SU-DHL-6 (cell line): Measurements from ENCODE around the gene ELANE.

Experiments
- H2AFZ ChIP-seq: fragments of 200-600 bp; sonication (generic); 2 replicates; pipeline ENCODE4 v1.6.1; 2014; ENCODE audit warnings: low read depth, mild to moderate bottlenecking, moderate library complexity, mixed read lengths, antibody characterized with exemption, low read length; ENCODE audit not compliant: severe bottlenecking
- H3F3A ChIP-seq: fragments of 200-600 bp; shearing (Covaris generic); 2 replicates; pipeline ENCODE4 v1.6.0; 2016; ENCODE audit warnings: antibody characterized with exemption, mild to moderate bottlenecking; ENCODE audit not compliant: insufficient read depth
- H3K27ac ChIP-seq: fragments of 200-600 bp; sonication (generic); 2 replicates; pipeline ENCODE4 v1.5.1; 2016; ENCODE audit warnings: low read depth, mild to moderate bottlenecking, low read length, moderate library complexity, mixed read lengths
- H3K27me3 ChIP-seq: fragments of 200-600 bp; sonication (generic), shearing (Covaris generic); 2 replicates; pipeline ENCODE4 v1.6.0; 2014; ENCODE audit warnings: mild to moderate bottlenecking, low read length
- H3K36me3 ChIP-seq: fragments of 200-600 bp; sonication (generic); 2 replicates; pipeline ENCODE4 v1.6.1; 2014; ENCODE audit warnings: mild to moderate bottlenecking, low read length, mixed read lengths
- H3K4me2 ChIP-seq: fragments of 300-600, 200-600 bp; shearing (Covaris generic), sonication (generic); 2 replicates; pipeline ENCODE4 v1.6.0; 2014; ENCODE audit warnings: low read length, low read depth, mild to moderate bottlenecking; ENCODE audit not compliant: poor library complexity, severe bottlenecking
- H3K4me3 ChIP-seq: fragments of 200-600 bp; sonication (generic); 2 replicates; pipeline ENCODE4 v1.5.1; 2014; ENCODE audit warnings: antibody characterized with exemption, low read length, mild to moderate bottlenecking, mixed read lengths; ENCODE audit not compliant: insufficient read depth, poor library complexity, severe bottlenecking
- H3K79me2 ChIP-seq: fragments of 200-600 bp; sonication (generic); 2 replicates; pipeline ENCODE4 v1.6.1; 2014; ENCODE audit warnings: mild to moderate bottlenecking, low read length, moderate library complexity; ENCODE audit not compliant: insufficient read depth
- H3K9ac ChIP-seq: fragments of 200-600 bp; sonication (generic); 2 replicates; pipeline ENCODE4 v1.7.0; 2014; ENCODE audit warnings: mild to moderate bottlenecking, low read length
- H3K9me2 ChIP-seq: fragments of 200-600 bp; sonication (generic); replicated peaks from 2 replicates; pipeline ENCODE4 v1.6.1; 2014; ENCODE audit warnings: low read length; ENCODE audit not compliant: insufficient read depth
- H3K9me3 ChIP-seq: fragments of 200-600 bp; sonication (generic); 2 replicates; pipeline ENCODE4 v1.6.1; 2014; ENCODE audit warnings: low read length, mixed read lengths; ENCODE audit not compliant: insufficient read depth
- H4K20me1 ChIP-seq: fragments of 200-600 bp; sonication (generic); 2 replicates; pipeline ENCODE4 v1.6.1; 2014; ENCODE audit warnings: low read depth, mild to moderate bottlenecking, antibody characterized with exemption, low read length, moderate library complexity, mixed read lengths
- CTCF ChIP-seq: fragments of 200-600 bp; sonication (generic); IDR thresholded peaks from one replicate; pipeline ENCODE4 v1.5.1; 2017; ENCODE audit warnings: antibody characterized with exemption, mild to moderate bottlenecking, low read length, moderate library complexity; ENCODE audit not compliant: insufficient read depth, poor library complexity, severe bottlenecking
- EZH2phosphoT487 ChIP-seq: fragments of 200-600 bp; sonication (generic), shearing (Covaris generic); conservative IDR thresholded peaks from 2 replicates; pipeline ENCODE4 v1.6.1; 2018; ENCODE audit warnings: mild to moderate bottlenecking, antibody characterized with exemption, low read length, moderate library complexity, mixed read lengths

The ELANE gene

GRCh38 chr19:852136-853013 lies at the start of gene ELANE:
Gene ELANE (plus strand): TSS chr19:852303. CDS start chr19:852329, 26 bp downstream.
- no peaks in the 10 kb centered on the region for H3F3A ChIP-seq
- H2AFZ ChIP-seq: no peak within 1 kb of the TSS
- H3K9me3 ChIP-seq: no peaks in the 10 kb centered on the region
- no peak within 1 kb of the TSS for H3K27ac ChIP-seq
- H3K27me3 ChIP-seq: no peaks in the 10 kb centered on the region
- H3K4me2 ChIP-seq: no peak within 1 kb of the TSS
- no peak within 1 kb of the TSS for H3K9ac ChIP-seq
- no peaks in the 10 kb centered on the region for H3K36me3 ChIP-seq
- no peaks in the 10 kb centered on the region for H3K79me2 ChIP-seq
- H3K4me3 ChIP-seq: no peak within 1 kb of the TSS
- H3K9me2 ChIP-seq: no peaks in the 10 kb centered on the region
- no peak for TF ChIP-seq CTCF
- no peak for TF ChIP-seq EZH2phosphoT487
- no peaks in the 10 kb centered on the region for H4K20me1 ChIP-seq

GRCh38 chr19:802498-803098 lies 49.5 kb upstream of the ELANE start:
- no peak overlapping the region for H3K4me3 ChIP-seq

GRCh38 chr19:803099-803561 lies 49.0 kb upstream of the ELANE start:
- H3K4me2 ChIP-seq: no peak overlapping the region
- H3K9me2 ChIP-seq: no peaks in the 10 kb centered on the region
- no peak for TF ChIP-seq EZH2phosphoT487
- H3F3A ChIP-seq: no peaks in the 10 kb centered on the region
- peaks cover 87% of the 10 kb centered on the region for H3K79me2 ChIP-seq
- no peak overlapping the region for H3K9ac ChIP-seq
- peaks cover 18% of the 10 kb centered on the region; the same call in 1 of the 2 replicates for H3K36me3 ChIP-seq
- H3K9me3 ChIP-seq: no peaks in the 10 kb centered on the region
- H3K27me3 ChIP-seq: no peaks in the 10 kb centered on the region
- no peak overlapping the region for H3K4me3 ChIP-seq
- H2AFZ ChIP-seq: no peak overlapping the region
- peaks cover 44% of the 10 kb centered on the region for H4K20me1 ChIP-seq
- H3K27ac ChIP-seq: no peak overlapping the region

More at GRCh38 chr19:802498-803098, 49.5 kb upstream of the ELANE start:
- TF ChIP-seq EZH2phosphoT487 (no peak), CTCF (no peak)
- Histone ChIP-seq H4K20me1 (peaks cover 44% of the 10 kb centered on the region), H3K27ac (no peak overlapping the region), H3K9me2 (no peaks in the 10 kb centered on the region), H3K9me3 (no peaks in the 10 kb centered on the region), H2AFZ (no peak overlapping the region), H3K9ac (no peak overlapping the region), H3K4me2 (no peak overlapping the region), H3K36me3 (peaks cover 15% of the 10 kb centered on the region; the same call in 1 of the 2 replicates), H3K27me3 (no peaks in the 10 kb centered on the region), H3K79me2 (peaks cover 90% of the 10 kb centered on the region), H3F3A (no peaks in the 10 kb centered on the region)
